ENCODE data around the gene FAM151B. TPM values are rescaled to one million over a fixed set of nuclear protein-coding genes. Genes with fewer than 3 reads are reported as not detected.
"Not testable (repeated sequence)": the region's sequence is repeated elsewhere in the genome, so short reads cannot be mapped to it uniquely, and the experiment has no call there.

Gene FAM151B
- 1.2 and 2.3 TPM in 2 replicates for polyA plus RNA-seq (2014; cell fraction: cytosol; rRNA removed)
- polyA plus RNA-seq (2014; cell fraction: nucleus; rRNA removed) = 0.95 and 2.3 TPM in 2 replicates

- peak; percentile 80 for DNase-seq (ENCODE audit: low spot score)
These were observed at the start of gene FAM151B for GRCh38 chr5:80487829-80488721. Gene FAM151B, plus strand, starts transcription at chr5:80488100. Its CDS starts 24 bp downstream, at chr5:80488124.

GRCh38 chr5:80438739-80439138 is 49.2 kb upstream of the FAM151B start:
- DNase-seq (ENCODE audit: low spot score) = no peak

GRCh38 chr5:80439213-80439612 is 48.7 kb upstream of the FAM151B start:
- no peak for DNase-seq (ENCODE audit: low spot score)

- DNase-seq (ENCODE audit: low spot score) = no peak
These were observed 45.2 kb upstream of the FAM151B start for GRCh38 chr5:80442742-80443141.

GRCh38 chr5:80453366-80453765 is 34.5 kb upstream of the FAM151B start:
- DNase-seq (ENCODE audit: low spot score) = no peak

GRCh38 chr5:80463269-80463668 is 24.6 kb upstream of the FAM151B start:
- no peak for DNase-seq (ENCODE audit: low spot score)

- DNase-seq (ENCODE audit: low spot score) = no peak
These were observed 21.0 kb upstream of the FAM151B start for GRCh38 chr5:80466669-80467485.

GRCh38 chr5:80468131-80468530 is 19.8 kb upstream of the FAM151B start:
- no peak for DNase-seq (ENCODE audit: low spot score)

- DNase-seq (ENCODE audit: low spot score) = not testable (repeated sequence)
These were observed 17.3 kb upstream of the FAM151B start for GRCh38 chr5:80470631-80471030.

GRCh38 chr5:80474929-80475328 is 13.0 kb upstream of the FAM151B start:
- no peak for DNase-seq (ENCODE audit: low spot score)

GRCh38 chr5:80479713-80480112 is 8.2 kb upstream of the FAM151B start:
- DNase-seq (ENCODE audit: low spot score) = no peak

GRCh38 chr5:80480354-80480753 is 7.5 kb upstream of the FAM151B start:
- no peak for DNase-seq (ENCODE audit: low spot score)

GRCh38 chr5:80481019-80481893 is 6.6 kb upstream of the FAM151B start:
- DNase-seq (ENCODE audit: low spot score) = peak; percentile 50

- no peak for DNase-seq (ENCODE audit: low spot score)
These were observed 5.3 kb upstream of the FAM151B start for GRCh38 chr5:80482578-80482977.

- DNase-seq (ENCODE audit: low spot score) = no peak
These were observed 4.2 kb upstream of the FAM151B start for GRCh38 chr5:80483636-80484232.

GRCh38 chr5:80487444-80487828 is 464 bp upstream of the FAM151B start:
- DNase-seq (ENCODE audit: low spot score) = no peak

- no peak for DNase-seq (ENCODE audit: low spot score)
These were observed 3.4 kb downstream of the FAM151B start for GRCh38 chr5:80491296-80491695.

GRCh38 chr5:80492741-80493140 is 4.8 kb downstream of the FAM151B start:
- no peak for DNase-seq (ENCODE audit: low spot score)

GRCh38 chr5:80493443-80493842 is 5.5 kb downstream of the FAM151B start:
- not testable (repeated sequence) for DNase-seq (ENCODE audit: low spot score)

GRCh38 chr5:80495891-80496290 is 8.0 kb downstream of the FAM151B start:
- DNase-seq (ENCODE audit: low spot score) = no peak

- no peak for DNase-seq (ENCODE audit: low spot score)
These were observed 14.9 kb downstream of the FAM151B start for GRCh38 chr5:80502800-80503199.
